ENCODE results near the gene MYCN.

- TF ChIP-seq CTCF (IDR thresholded peaks at IDR 0.05; ENCODE audit: low read depth, low read length) = no peak
- TF ChIP-seq POLR2A (IDR thresholded peaks at IDR 0.05; ENCODE audit: extremely low read depth, insufficient read length) = no peak
- no peak for TF ChIP-seq MYC (IDR thresholded peaks at IDR 0.05; ENCODE audit: low read depth, low read length)
Observed at GRCh38 chr2:15957881-15958713, 17.7 kb downstream of the MYCN start.

Data from NB4 (cell line).